Thymus (tissue), 11 donors: ENCODE data around the gene DDX39B. TPM values are rescaled to one million over a fixed set of nuclear protein-coding genes. Genes with fewer than 3 reads are reported as not detected.
A peak's percentile ranks its signal among the peaks of the same experiment; 100 is the strongest.

Experiments
- DNase-seq, 9 donors: peaks; one replicate each; pipeline ENCODE4 v3.0.0-alpha.2; 2013; ENCODE audit warnings: low spot score in 9 of 9, low read depth in 6 of 9, missing footprints in 1 of 9
- H3K27ac ChIP-seq, 2 donors: one replicate each; pipeline ENCODE4 v1.5.1; 2013; ENCODE audit warnings: control low read depth in 1 of 2, low read depth in 1 of 2, low read length in 1 of 2, mild to moderate bottlenecking in 1 of 2, moderate library complexity in 1 of 2
- H3K27me3 ChIP-seq, 2 donors: one replicate each; pipeline ENCODE4 v1.5.1; 2013; ENCODE audit warnings: low read length in 1 of 2; ENCODE audit not compliant: control insufficient read depth in 2 of 2, insufficient read depth in 1 of 2
- H3K36me3 ChIP-seq, 2 donors: one replicate each; pipeline ENCODE4 v1.5.1; 2013; ENCODE audit warnings: low read length in 1 of 2, mild to moderate bottlenecking in 1 of 2, moderate library complexity in 1 of 2; ENCODE audit not compliant: control insufficient read depth in 2 of 2, insufficient read depth in 2 of 2
- H3K4me1 ChIP-seq, 2 donors: one replicate each; pipeline ENCODE4 v1.5.1; 2013; ENCODE audit warnings: low read length in 2 of 2; ENCODE audit not compliant: control insufficient read depth in 2 of 2, insufficient read depth in 2 of 2
- H3K4me3 ChIP-seq, 2 donors: one replicate each; pipeline ENCODE4 v1.5.1; 2013; ENCODE audit warnings: low read length in 2 of 2, control low read depth in 1 of 2, mild to moderate bottlenecking in 1 of 2
- H3K9me3 ChIP-seq, 2 donors: one replicate each; pipeline ENCODE4 v1.5.1; 2013; ENCODE audit warnings: low read length in 1 of 2, mild to moderate bottlenecking in 1 of 2; ENCODE audit not compliant: control insufficient read depth in 2 of 2, insufficient read depth in 1 of 2
- WGBS: extraction: QIAGEN DNeasy Blood & Tissue Kit; methylation state at CpG from one replicate; pipeline ENCODE4 v1.1.7; 2013; 5-methylcytosine and 5-hydroxymethylcytosine counted together
- polyA plus RNA-seq: library from polyadenylated mRNA; stranded (reverse); fragments of 200-250 nt; gene quantifications from one replicate; pipeline ENCODE4 v1.2.3, GENCODE V29; 2013
- total RNA-seq: library from RNA; stranded (reverse); fragments of 120-200 nt; gene quantifications from one replicate; pipeline ENCODE4 v1.2.4, GENCODE V29; 2013
- donor health status: healthy.

Gene DDX39B
- total and polyA plus RNA-seq, 2 donors, result 305 to 761 TPM

- peaks cover 12 to 16% of the 10 kb centered on the region in 2 donors for H3K36me3 ChIP-seq
- H3K27me3 ChIP-seq, result no peaks in the 10 kb centered on the region
- 97% methylated on average over 2 of the region's 2 CpGs for WGBS
- peaks cover 21 to 42% of the 10 kb centered on the region in 2 donors for H3K4me1 ChIP-seq
- no peak overlapping the region for H3K4me3 ChIP-seq
- H3K9me3 ChIP-seq, result no peaks in the 10 kb centered on the region
- DNase-seq, result no peak
- H3K27ac ChIP-seq, result no peak overlapping the region
These were observed 2.9 kb upstream of the DDX39B start for GRCh38 chr6:31544676-31545075.

- no peak for DNase-seq
- peaks cover 17 to 20% of the 10 kb centered on the region in 2 donors for H3K36me3 ChIP-seq
- H3K27me3 ChIP-seq, result no peaks in the 10 kb centered on the region
- no peak overlapping the region for H3K27ac ChIP-seq
- no peak overlapping the region for H3K4me3 ChIP-seq
- 99% methylated on average over 6 of the region's 6 CpGs for WGBS
- H3K4me1 ChIP-seq, result peaks cover 29 to 52% of the 10 kb centered on the region in 2 donors
- H3K9me3 ChIP-seq, result no peaks in the 10 kb centered on the region
These were observed 1.8 kb upstream of the DDX39B start for GRCh38 chr6:31543639-31544038.

- peak overlapping the region; percentile 83 to 92 for H3K27ac ChIP-seq
- no peaks in the 10 kb centered on the region for H3K27me3 ChIP-seq
- peaks cover 32 to 45% of the 10 kb centered on the region in 2 donors for H3K36me3 ChIP-seq
- no peaks in the 10 kb centered on the region for H3K9me3 ChIP-seq
- under 1% methylated on average over 21 of the region's 21 CpGs for WGBS
- H3K4me3 ChIP-seq, result peak overlapping the region; percentile 49 to 67
- DNase-seq, result peak in 5 of 9 donors; percentile 38 to 72 (median 45)
- H3K4me1 ChIP-seq, result peaks cover 26 to 34% of the 10 kb centered on the region in 2 donors
These were observed 645 bp downstream of the DDX39B start for GRCh38 chr6:31541059-31541657.

- 25% methylated on average over 4 of the region's 4 CpGs for WGBS
- no peaks in the 10 kb centered on the region for H3K27me3 ChIP-seq
- H3K27ac ChIP-seq, result peak overlapping the region in 1 of 2 donors; percentile 92
- peaks cover 37 to 50% of the 10 kb centered on the region in 2 donors for H3K36me3 ChIP-seq
- DNase-seq, result no peak
- H3K4me1 ChIP-seq, result peaks cover 26 to 30% of the 10 kb centered on the region in 2 donors
- no peaks in the 10 kb centered on the region for H3K9me3 ChIP-seq
- H3K4me3 ChIP-seq, result peak overlapping the region; percentile 49 to 67
These were observed 1.2 kb downstream of the DDX39B start for GRCh38 chr6:31540640-31541039.

GRCh38 chr6:31538805-31539400 is 2.9 kb downstream of the DDX39B start:
- H3K9me3 ChIP-seq, result no peaks in the 10 kb centered on the region
- H3K4me3 ChIP-seq, result no peak overlapping the region
- WGBS, result 81% methylated on average over 6 of the region's 6 CpGs
- H3K4me1 ChIP-seq, result peaks cover 26 to 30% of the 10 kb centered on the region in 2 donors
- no peak for DNase-seq
- peaks cover 55 to 68% of the 10 kb centered on the region in 2 donors for H3K36me3 ChIP-seq
- no peaks in the 10 kb centered on the region for H3K27me3 ChIP-seq
- no peak overlapping the region for H3K27ac ChIP-seq

- no peak for DNase-seq
These were observed 6.1 kb downstream of the DDX39B start for GRCh38 chr6:31535538-31536324.

GRCh38 chr6:31534521-31535040 is 7.2 kb downstream of the DDX39B start:
- H3K27me3 ChIP-seq, result no peaks in the 10 kb centered on the region
- no peak overlapping the region for H3K4me3 ChIP-seq
- H3K4me1 ChIP-seq, result peaks cover 10 to 11% of the 10 kb centered on the region in 2 donors
- no peak overlapping the region for H3K27ac ChIP-seq
- no peak for DNase-seq
- peaks cover 89 to 99% of the 10 kb centered on the region in 2 donors for H3K36me3 ChIP-seq
- no peaks in the 10 kb centered on the region for H3K9me3 ChIP-seq
- WGBS, result 94% methylated on average over 24 of the region's 24 CpGs

More at GRCh38 chr6:31535538-31536324, 6.1 kb downstream of the DDX39B start:
- no peak overlapping the region for H3K27ac ChIP-seq
- peaks cover 85 to 100% of the 10 kb centered on the region in 2 donors for H3K36me3 ChIP-seq
- no peaks in the 10 kb centered on the region for H3K27me3 ChIP-seq
- no peak overlapping the region for H3K4me3 ChIP-seq
- peaks cover 20 to 23% of the 10 kb centered on the region in 2 donors for H3K4me1 ChIP-seq
- WGBS, result 48% methylated on average over 2 of the region's 2 CpGs
- no peaks in the 10 kb centered on the region for H3K9me3 ChIP-seq

GRCh38 chr6:31534011-31534410 is 7.8 kb downstream of the DDX39B start:
- DNase-seq, result no peak
- no peak overlapping the region for H3K4me3 ChIP-seq
- H3K27ac ChIP-seq, result no peak overlapping the region
- H3K4me1 ChIP-seq, result peaks cover 5 to 6% of the 10 kb centered on the region in 2 donors
- H3K9me3 ChIP-seq, result no peaks in the 10 kb centered on the region
- H3K36me3 ChIP-seq, result peaks cover 87 to 98% of the 10 kb centered on the region in 2 donors
- WGBS, result 96% methylated on average over 6 of the region's 6 CpGs
- no peaks in the 10 kb centered on the region for H3K27me3 ChIP-seq

GRCh38 chr6:31533455-31533841 is 8.4 kb downstream of the DDX39B start:
- 96% methylated on average over 1 of the region's 1 CpG for WGBS

More at GRCh38 chr6:31533455-31533841, 8.4 kb downstream of the DDX39B start:
- no peak for DNase-seq
- peaks cover 0 to 2% of the 10 kb centered on the region in 2 donors for H3K4me1 ChIP-seq
- peaks cover 82 to 96% of the 10 kb centered on the region in 2 donors for H3K36me3 ChIP-seq
- no peaks in the 10 kb centered on the region for H3K27me3 ChIP-seq
- H3K4me3 ChIP-seq, result no peak overlapping the region
- H3K27ac ChIP-seq, result no peak overlapping the region
- H3K9me3 ChIP-seq, result no peaks in the 10 kb centered on the region
